Skeletal muscle tissue (tissue), 4 donors: ENCODE measurements around the gene NLN. TPM values are rescaled to one million over a fixed set of nuclear protein-coding genes. Genes with fewer than 3 reads are reported as not detected.

Experiments used
- H3K27ac ChIP-seq: one replicate; pipeline ENCODE4 v1.7.0; 2013; ENCODE audit warnings: mild to moderate bottlenecking, low read depth, low read length, inconsistent platforms
- H3K27me3 ChIP-seq, 3 donors: one replicate each; pipeline ENCODE4 v1.7.0; 2013; ENCODE audit warnings: low read length in 3 of 3; ENCODE audit not compliant: control insufficient read depth in 3 of 3, insufficient read depth in 3 of 3
- H3K36me3 ChIP-seq, 3 donors: one replicate each; pipeline ENCODE4 v1.7.0; 2013; ENCODE audit warnings: low read length in 3 of 3; ENCODE audit not compliant: control insufficient read depth in 3 of 3, insufficient read depth in 3 of 3
- H3K4me1 ChIP-seq, 3 donors: one replicate each; pipeline ENCODE4 v1.7.0; 2013; ENCODE audit warnings: low read length in 3 of 3, mild to moderate bottlenecking in 3 of 3; ENCODE audit not compliant: control insufficient read depth in 3 of 3, insufficient read depth in 3 of 3
- H3K4me3 ChIP-seq, 3 donors: one replicate each; pipeline ENCODE4 v1.7.0; 2013; ENCODE audit warnings: low read length in 3 of 3
- H3K9ac ChIP-seq, 3 donors: one replicate each; pipeline ENCODE4 v1.7.0; 2013; ENCODE audit warnings: low read length in 3 of 3, mild to moderate bottlenecking in 3 of 3, moderate library complexity in 2 of 3, low read depth in 1 of 3
- H3K9me3 ChIP-seq, 3 donors: one replicate each; pipeline ENCODE4 v1.7.0; 2013; ENCODE audit warnings: low read length in 3 of 3; ENCODE audit not compliant: control insufficient read depth in 3 of 3
- total RNA-seq: library from RNA; depleted of rRNA; stranded (reverse); fragments of >200 nt; gene quantifications from one replicate; pipeline ENCODE4 v1.2.3, GENCODE V29; 2014
- donor health status: Osteomylitis.

Gene NLN
- total RNA-seq, 1 donor from 2014 or later = 18.8 TPM

- no peak overlapping the region for H3K27ac ChIP-seq
- no peaks in the 10 kb centered on the region for H3K4me1 ChIP-seq
- no peaks in the 10 kb centered on the region for H3K36me3 ChIP-seq
- no peaks in the 10 kb centered on the region for H3K9me3 ChIP-seq
- H3K9ac ChIP-seq = no peak overlapping the region
- H3K27me3 ChIP-seq = no peaks in the 10 kb centered on the region
- H3K4me3 ChIP-seq = no peak overlapping the region
These were observed 28.0 kb downstream of the NLN start for GRCh38 chr5:65749956-65750355.

- no peaks in the 10 kb centered on the region for H3K9me3 ChIP-seq
- H3K4me3 ChIP-seq = no peak overlapping the region
- H3K36me3 ChIP-seq = no peaks in the 10 kb centered on the region
- H3K27me3 ChIP-seq = no peaks in the 10 kb centered on the region
- no peak overlapping the region for H3K9ac ChIP-seq
- H3K27ac ChIP-seq = no peak overlapping the region
- no peaks in the 10 kb centered on the region for H3K4me1 ChIP-seq
These were observed 28.9 kb downstream of the NLN start for GRCh38 chr5:65750938-65751337.

DNA sequence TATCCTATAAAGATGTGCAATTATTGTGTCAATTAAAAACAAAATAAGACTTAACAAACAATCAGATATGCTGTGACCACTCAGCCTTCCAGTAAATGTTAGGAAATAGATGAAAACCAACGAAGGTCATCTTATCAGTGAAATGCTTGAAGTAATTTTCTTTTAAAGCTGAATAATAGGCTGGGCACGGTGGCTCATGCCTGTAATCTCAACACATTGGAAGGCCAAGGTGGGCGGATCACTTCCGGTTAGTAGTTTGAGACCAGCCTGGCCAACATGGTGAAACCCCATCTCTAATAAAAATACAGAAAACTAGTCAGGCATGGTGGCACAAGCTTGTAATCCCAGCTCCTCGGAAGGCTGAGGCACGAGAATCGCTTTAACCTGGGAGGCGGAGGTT, 31.2 kb downstream of the NLN start:
- H3K9ac ChIP-seq = no peak overlapping the region
- H3K36me3 ChIP-seq = no peaks in the 10 kb centered on the region
- no peaks in the 10 kb centered on the region for H3K9me3 ChIP-seq
- no peaks in the 10 kb centered on the region for H3K27me3 ChIP-seq
- no peaks in the 10 kb centered on the region for H3K4me1 ChIP-seq
- H3K4me3 ChIP-seq = no peak overlapping the region
- H3K27ac ChIP-seq = no peak overlapping the region

- Histone ChIP-seq H3K27me3 (no peaks in the 10 kb centered on the region), H3K9me3 (no peaks in the 10 kb centered on the region), H3K9ac (no peak overlapping the region), H3K36me3 (peaks cover 0 to 15% (median 15%) of the 10 kb centered on the region in 3 donors), H3K27ac (no peak overlapping the region), H3K4me3 (no peak overlapping the region), H3K4me1 (no peaks in the 10 kb centered on the region)
These were observed 36.6 kb downstream of the NLN start for GRCh38 chr5:65758546-65759144.

DNA sequence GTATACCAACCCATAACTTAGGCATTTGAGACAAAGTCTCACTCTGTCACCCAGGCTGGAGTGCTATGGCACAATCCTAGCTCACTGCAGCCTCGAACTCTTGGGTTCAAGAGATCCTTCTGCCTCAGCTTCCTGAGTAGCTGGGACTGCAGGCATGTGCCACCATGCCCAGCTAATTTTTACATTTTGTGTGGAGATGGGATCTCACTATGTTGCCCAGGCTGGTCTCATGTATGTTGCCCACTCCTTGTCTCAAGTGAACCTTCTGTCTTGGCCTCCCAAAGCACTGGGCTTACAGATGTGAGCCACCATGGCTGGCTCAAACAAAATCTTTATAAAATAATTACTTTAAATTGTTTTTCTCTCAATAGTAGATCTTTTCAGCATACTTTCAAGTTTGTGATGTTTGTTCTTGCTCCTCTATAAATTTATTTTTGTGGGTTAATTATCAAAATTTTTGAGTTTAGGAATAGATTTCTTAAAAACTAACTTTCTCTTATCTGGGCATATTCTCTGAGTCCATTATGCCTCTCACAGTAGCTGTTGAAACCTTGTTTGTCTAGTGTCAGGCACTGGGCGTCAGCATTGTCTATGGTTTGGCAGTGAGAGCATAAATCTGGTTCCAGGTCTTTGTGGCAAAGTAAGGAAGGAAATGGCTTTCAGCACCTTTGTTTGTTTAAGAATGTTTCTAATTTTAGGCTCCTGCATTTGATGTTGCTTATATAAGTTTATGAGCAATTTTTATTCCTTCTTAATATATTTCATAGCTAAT, 38.7 kb downstream of the NLN start:
- Histone ChIP-seq H3K27ac (no peak overlapping the region), H3K27me3 (no peaks in the 10 kb centered on the region), H3K4me3 (no peak overlapping the region), H3K4me1 (no peaks in the 10 kb centered on the region), H3K9me3 (no peaks in the 10 kb centered on the region), H3K9ac (no peak overlapping the region), H3K36me3 (peaks cover 0 to 15% (median 15%) of the 10 kb centered on the region in 3 donors)

GRCh38 chr5:65762234-65762633, 40.2 kb downstream of the NLN start:
- Histone ChIP-seq H3K27me3 (no peaks in the 10 kb centered on the region), H3K4me1 (no peaks in the 10 kb centered on the region), H3K27ac (no peak overlapping the region), H3K36me3 (peaks cover 0 to 15% (median 15%) of the 10 kb centered on the region in 3 donors), H3K4me3 (no peak overlapping the region), H3K9me3 (no peaks in the 10 kb centered on the region), H3K9ac (no peak overlapping the region)

DNA sequence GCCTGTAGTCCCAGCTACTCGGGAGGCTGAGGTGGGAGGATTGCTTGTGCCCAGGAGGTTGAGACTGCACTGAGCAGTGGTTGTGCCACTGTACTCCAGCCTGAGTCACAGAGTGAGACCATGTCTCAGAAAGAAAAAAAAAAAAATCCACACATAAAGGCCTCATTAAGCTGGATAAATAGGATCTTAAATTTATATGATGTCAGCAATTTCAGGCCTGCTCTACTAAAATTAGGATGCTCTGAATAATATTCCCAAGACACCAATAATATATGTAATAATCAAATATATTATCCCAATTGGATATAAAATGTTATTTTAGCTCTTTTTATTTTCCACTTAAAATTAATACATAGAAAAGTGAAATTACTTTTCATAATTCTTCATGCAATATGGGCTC, 43.6 kb downstream of the NLN start:
- Histone ChIP-seq H3K4me3 (no peak overlapping the region), H3K36me3 (peaks cover 0 to under 1% (median 0%) of the 10 kb centered on the region in 3 donors)

GRCh38 chr5:65766175-65766574, 44.2 kb downstream of the NLN start:
- no peak overlapping the region for H3K9ac ChIP-seq
- H3K27ac ChIP-seq = no peak overlapping the region
- H3K9me3 ChIP-seq = no peaks in the 10 kb centered on the region
- no peaks in the 10 kb centered on the region for H3K27me3 ChIP-seq
- peaks cover 0 to 6% (median 2%) of the 10 kb centered on the region in 3 donors for H3K4me1 ChIP-seq
- H3K36me3 ChIP-seq = no peaks in the 10 kb centered on the region
- H3K4me3 ChIP-seq = no peak overlapping the region

More for the DNA sequence above, 43.6 kb downstream of the NLN start:
- H3K4me1 ChIP-seq = peaks cover 0 to 6% (median 2%) of the 10 kb centered on the region in 3 donors
- H3K27ac ChIP-seq = no peak overlapping the region
- no peaks in the 10 kb centered on the region for H3K9me3 ChIP-seq
- no peak overlapping the region for H3K9ac ChIP-seq
- H3K27me3 ChIP-seq = no peaks in the 10 kb centered on the region

- H3K4me1 ChIP-seq = peaks cover 0 to 6% (median 2%) of the 10 kb centered on the region in 3 donors
- H3K36me3 ChIP-seq = no peaks in the 10 kb centered on the region
- no peaks in the 10 kb centered on the region for H3K9me3 ChIP-seq
- H3K9ac ChIP-seq = no peak overlapping the region
- no peak overlapping the region for H3K4me3 ChIP-seq
- no peak overlapping the region for H3K27ac ChIP-seq
- no peaks in the 10 kb centered on the region for H3K27me3 ChIP-seq
These were observed 44.8 kb downstream of the NLN start for GRCh38 chr5:65766781-65767180.

DNA sequence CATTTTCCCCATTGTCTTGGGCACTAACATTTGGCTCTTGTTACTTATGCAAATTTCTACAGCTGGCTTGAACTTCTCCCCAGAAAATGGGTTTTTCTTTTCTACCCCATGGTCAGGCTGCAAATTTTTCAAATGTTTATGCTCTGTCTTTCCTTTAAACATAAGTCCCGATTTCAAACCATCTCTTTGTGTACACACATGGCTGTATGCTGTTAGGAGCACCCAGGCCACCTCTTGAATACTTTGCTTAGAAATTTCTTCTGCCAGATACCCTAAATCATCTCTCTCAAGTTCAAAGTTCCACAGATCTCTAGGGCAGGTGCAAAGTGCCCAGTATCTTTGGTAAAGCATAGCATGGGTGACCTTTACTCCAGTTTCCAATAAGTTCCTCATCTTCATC, 45.6 kb downstream of the NLN start:
- Histone ChIP-seq H3K9me3 (no peaks in the 10 kb centered on the region), H3K4me1 (peaks cover 0 to 6% (median 2%) of the 10 kb centered on the region in 3 donors), H3K36me3 (no peaks in the 10 kb centered on the region), H3K27me3 (no peaks in the 10 kb centered on the region), H3K4me3 (no peak overlapping the region), H3K9ac (no peak overlapping the region), H3K27ac (no peak overlapping the region)
